Endothelial cell of umbilical vein (primary cell): ENCODE measurements around the gene ZFY.

ENCODE experiments used
- EZH2 ChIP-seq: IDR thresholded peaks from 2 replicates; pipeline ENCODE4 v1.6.1; 2012; ENCODE audit warnings: borderline replicate concordance, low read depth, mild to moderate bottlenecking, moderate library complexity, low read length, inconsistent platforms; ENCODE audit not compliant: severe bottlenecking
- TF ChIP-seq, protein P1 (sequence below), 2 donors: IDR thresholded peaks; 1 replicate in 1 of 2; 2 replicates in 1 of 2; pipeline ENCODE4 v1.5.1; 2011; ENCODE audit warnings: low read length in 2 of 2, mild to moderate bottlenecking in 2 of 2, moderate library complexity in 2 of 2, control low read depth in 1 of 2, inconsistent platforms in 1 of 2, low read depth in 1 of 2; ENCODE audit not compliant: insufficient read depth in 1 of 2; ENCODE audit errors: extremely low read depth in 1 of 2

DNA sequence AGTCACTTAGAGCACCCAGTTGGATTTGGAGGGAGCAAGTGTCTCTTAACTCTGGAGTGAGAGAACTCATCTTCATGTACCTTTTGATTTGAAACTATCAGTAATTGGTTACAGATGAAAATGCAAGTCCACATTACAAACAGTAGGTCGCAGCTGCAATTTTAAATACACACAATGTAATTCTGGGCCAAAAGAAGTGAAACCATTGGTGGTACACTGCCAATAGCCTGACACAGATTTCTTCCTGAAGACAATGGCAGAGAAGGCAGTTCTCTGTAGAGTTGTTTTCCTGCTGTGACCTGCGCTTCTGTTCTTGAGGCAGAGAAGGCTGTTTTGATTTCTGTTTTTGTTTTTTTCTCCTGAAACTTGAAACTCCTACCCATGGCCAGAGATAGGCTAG lies 86.0 kb downstream of the ZFY start:
- TF ChIP-seq, protein P1, sequence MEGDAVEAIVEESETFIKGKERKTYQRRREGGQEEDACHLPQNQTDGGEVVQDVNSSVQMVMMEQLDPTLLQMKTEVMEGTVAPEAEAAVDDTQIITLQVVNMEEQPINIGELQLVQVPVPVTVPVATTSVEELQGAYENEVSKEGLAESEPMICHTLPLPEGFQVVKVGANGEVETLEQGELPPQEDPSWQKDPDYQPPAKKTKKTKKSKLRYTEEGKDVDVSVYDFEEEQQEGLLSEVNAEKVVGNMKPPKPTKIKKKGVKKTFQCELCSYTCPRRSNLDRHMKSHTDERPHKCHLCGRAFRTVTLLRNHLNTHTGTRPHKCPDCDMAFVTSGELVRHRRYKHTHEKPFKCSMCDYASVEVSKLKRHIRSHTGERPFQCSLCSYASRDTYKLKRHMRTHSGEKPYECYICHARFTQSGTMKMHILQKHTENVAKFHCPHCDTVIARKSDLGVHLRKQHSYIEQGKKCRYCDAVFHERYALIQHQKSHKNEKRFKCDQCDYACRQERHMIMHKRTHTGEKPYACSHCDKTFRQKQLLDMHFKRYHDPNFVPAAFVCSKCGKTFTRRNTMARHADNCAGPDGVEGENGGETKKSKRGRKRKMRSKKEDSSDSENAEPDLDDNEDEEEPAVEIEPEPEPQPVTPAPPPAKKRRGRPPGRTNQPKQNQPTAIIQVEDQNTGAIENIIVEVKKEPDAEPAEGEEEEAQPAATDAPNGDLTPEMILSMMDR (IDR thresholded peaks at IDR 0.05; ENCODE audit: extremely low read depth in 1 of 2, insufficient read depth in 1 of 2, low read depth in 1 of 2, low read length in 2 of 2): no peak
- no peak for TF ChIP-seq EZH2
